Stimulated activated CD4-positive, alpha-beta T cell treated with anti-CD3 and anti-CD28 coated beads, TNF-alpha, amount 100 ng/mL, for 48 hours (primary cell): Measurements from ENCODE around the gene GFPT2.

ENCODE experiments used
- DNase-seq, 3 donors: peaks; one replicate each; pipeline ENCODE4 v3.0.0-alpha.2; 2020; ENCODE audit warnings: low read depth in 3 of 3

Gene GFPT2

GRCh38 chr5:180283026-180283615, 70.0 kb downstream of the GFPT2 start:
- no peak for DNase-seq

- DNase-seq: no peak
Measured at GRCh38 chr5:180282281-180282680, 70.9 kb downstream of the GFPT2 start.

GRCh38 chr5:180281706-180282105, 71.4 kb downstream of the GFPT2 start:
- DNase-seq: no peak

- DNase-seq: no peak
Measured at GRCh38 chr5:180274695-180275094, 78.4 kb downstream of the GFPT2 start.

GRCh38 chr5:180271221-180271620, 81.9 kb downstream of the GFPT2 start:
- DNase-seq: no peak

- DNase-seq: no peak
Measured at GRCh38 chr5:180259260-180259611, 93.9 kb downstream of the GFPT2 start.

- no peak for DNase-seq
Measured at GRCh38 chr5:180253036-180253824, 99.9 kb downstream of the GFPT2 start.

GRCh38 chr5:180251887-180252286, 101.2 kb downstream of the GFPT2 start:
- DNase-seq: no peak

- DNase-seq: no peak
Measured at GRCh38 chr5:180251141-180251540, 102.0 kb downstream of the GFPT2 start.
